ENCODE results near the gene PDCD6IP. TPM values are rescaled to one million over a fixed set of nuclear protein-coding genes. Genes with fewer than 3 reads are reported as not detected.
A peak's percentile ranks its signal among the peaks of the same experiment; 100 is the strongest.

Gene PDCD6IP
- total RNA-seq, 1 donor, result 258 TPM

DNA sequence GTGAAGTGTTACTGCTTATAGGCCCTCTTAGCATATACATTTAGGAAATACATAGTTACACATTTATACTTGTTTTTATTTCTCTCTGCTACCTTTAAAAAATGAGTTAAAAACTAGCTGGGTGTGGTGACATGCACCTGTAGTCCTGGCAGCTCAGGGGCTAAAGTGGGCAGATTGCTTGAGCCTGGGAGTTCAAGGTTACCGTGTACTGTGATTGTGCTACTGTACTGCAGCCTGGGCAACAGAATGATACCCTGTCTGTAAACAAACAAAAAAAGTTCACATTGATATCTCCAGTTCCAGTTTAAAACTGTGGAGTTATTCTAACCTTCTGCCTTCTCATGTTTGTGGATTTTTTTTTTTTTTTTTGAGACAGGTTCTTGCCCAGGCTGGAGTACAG lies 12.1 kb downstream of the PDCD6IP start:
- DNase-seq (ENCODE audit: low read depth), result no peak
- TF ChIP-seq, protein P1, sequence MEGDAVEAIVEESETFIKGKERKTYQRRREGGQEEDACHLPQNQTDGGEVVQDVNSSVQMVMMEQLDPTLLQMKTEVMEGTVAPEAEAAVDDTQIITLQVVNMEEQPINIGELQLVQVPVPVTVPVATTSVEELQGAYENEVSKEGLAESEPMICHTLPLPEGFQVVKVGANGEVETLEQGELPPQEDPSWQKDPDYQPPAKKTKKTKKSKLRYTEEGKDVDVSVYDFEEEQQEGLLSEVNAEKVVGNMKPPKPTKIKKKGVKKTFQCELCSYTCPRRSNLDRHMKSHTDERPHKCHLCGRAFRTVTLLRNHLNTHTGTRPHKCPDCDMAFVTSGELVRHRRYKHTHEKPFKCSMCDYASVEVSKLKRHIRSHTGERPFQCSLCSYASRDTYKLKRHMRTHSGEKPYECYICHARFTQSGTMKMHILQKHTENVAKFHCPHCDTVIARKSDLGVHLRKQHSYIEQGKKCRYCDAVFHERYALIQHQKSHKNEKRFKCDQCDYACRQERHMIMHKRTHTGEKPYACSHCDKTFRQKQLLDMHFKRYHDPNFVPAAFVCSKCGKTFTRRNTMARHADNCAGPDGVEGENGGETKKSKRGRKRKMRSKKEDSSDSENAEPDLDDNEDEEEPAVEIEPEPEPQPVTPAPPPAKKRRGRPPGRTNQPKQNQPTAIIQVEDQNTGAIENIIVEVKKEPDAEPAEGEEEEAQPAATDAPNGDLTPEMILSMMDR (IDR thresholded peaks at IDR 0.05; ENCODE audit: insufficient read depth, low read length), result no peak
- no peak overlapping the region for H3K4me3 ChIP-seq (ENCODE audit: low read depth, low read length)

DNA sequence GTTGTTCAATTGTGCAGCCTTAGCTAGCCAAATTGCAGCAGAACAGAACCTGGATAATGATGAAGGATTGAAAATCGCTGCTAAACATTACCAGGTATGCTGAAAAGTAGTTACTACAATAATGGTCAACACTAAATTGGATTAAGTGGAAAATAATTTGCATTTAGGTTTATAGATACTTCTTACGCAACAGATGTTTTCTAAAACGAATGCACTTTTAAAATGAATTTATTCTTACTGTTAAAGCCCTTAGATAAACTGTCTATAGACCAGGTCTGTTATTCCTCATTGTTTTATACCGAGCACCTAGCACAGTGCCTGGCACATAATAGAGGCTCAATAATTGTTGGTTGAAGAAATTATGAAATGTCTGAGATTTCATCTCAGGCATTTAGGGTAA lies 23.6 kb downstream of the PDCD6IP start:
- no peak overlapping the region for H3K4me3 ChIP-seq (ENCODE audit: low read depth, low read length)
- no peak for DNase-seq (ENCODE audit: low read depth)
- TF ChIP-seq, protein P1 (IDR thresholded peaks at IDR 0.05; ENCODE audit: insufficient read depth, low read length), result no peak

DNA sequence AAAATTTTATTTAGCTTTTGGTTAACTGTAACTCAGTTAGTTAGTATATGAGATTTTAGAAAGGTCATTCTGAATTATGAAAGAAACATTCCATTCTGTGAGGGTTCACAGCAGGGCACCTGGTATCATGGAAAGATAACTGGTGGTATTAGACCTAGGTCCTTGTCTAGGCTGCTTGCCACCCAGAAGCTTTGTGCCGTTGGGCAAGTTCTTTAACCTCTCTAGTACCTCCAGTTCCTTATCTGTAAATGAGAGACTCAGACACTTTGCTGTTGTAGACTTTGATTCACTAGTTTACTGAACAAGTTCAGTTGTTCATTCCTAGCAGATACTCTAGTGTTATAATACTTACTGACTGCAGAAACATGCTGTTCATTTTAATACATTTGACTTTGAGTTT lies 25.4 kb downstream of the PDCD6IP start:
- H3K4me3 ChIP-seq (ENCODE audit: low read depth, low read length), result no peak overlapping the region
- DNase-seq (ENCODE audit: low read depth), result no peak
- TF ChIP-seq, protein P1 (IDR thresholded peaks at IDR 0.05; ENCODE audit: insufficient read depth, low read length), result no peak

DNA sequence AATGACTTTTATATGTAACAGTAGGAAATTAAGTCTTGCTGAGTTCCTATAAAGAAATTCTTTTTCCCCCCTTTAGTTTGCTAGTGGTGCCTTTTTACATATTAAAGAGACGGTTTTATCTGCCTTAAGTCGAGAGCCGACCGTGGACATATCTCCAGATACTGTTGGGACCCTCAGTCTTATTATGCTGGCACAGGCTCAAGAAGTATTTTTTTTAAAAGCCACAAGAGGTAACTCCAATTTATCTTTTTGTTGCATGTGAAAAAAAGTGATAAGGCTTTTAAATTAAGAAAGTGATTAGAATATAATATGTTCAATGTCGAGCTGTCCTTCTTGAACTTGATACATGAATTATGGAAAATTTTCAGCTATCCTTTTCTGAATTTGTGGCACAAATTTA lies 26.7 kb downstream of the PDCD6IP start:
- no peak for DNase-seq (ENCODE audit: low read depth)
- TF ChIP-seq, protein P1 (IDR thresholded peaks at IDR 0.05; ENCODE audit: insufficient read depth, low read length), result no peak
- H3K4me3 ChIP-seq (ENCODE audit: low read depth, low read length), result no peak overlapping the region

DNA sequence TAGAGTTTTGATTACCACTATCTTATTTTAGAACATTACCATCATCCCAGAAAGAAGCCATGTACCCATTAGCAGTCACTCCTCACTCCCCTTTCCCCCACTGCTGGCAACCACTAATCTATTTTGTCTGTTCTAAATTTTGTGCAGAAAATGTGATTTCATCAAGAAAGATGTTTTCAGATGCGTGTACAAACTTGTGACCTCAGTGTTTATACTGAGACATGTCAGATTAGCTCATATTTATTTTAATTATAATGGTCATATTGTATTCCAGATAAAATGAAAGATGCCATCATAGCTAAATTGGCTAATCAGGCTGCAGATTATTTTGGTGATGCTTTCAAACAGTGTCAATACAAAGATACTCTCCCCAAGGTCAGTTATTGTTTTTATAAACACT lies 27.8 kb downstream of the PDCD6IP start:
- peak; percentile 29 for DNase-seq (ENCODE audit: low read depth)
- H3K4me3 ChIP-seq (ENCODE audit: low read depth, low read length), result no peak overlapping the region
- TF ChIP-seq, protein P1 (IDR thresholded peaks at IDR 0.05; ENCODE audit: insufficient read depth, low read length), result no peak

DNA sequence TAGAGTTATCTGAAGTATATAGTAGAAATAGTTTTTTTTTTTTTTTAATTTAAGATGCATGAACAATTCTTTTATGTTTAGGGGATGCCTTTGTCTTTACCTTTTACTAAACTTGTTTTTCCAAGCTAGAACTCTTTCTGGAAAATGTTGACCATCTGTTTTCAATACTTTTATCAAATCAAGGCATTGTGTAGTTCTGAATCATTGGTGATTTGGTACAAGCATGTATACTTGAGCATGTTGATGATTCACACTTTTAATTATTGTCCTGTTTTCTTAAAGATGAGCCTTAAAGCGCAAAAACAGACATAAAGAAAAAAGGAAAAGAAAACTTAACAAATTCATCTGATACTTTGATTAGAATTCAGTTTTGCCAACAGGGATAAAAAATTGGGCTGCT lies 28.3 kb downstream of the PDCD6IP start:
- peak; percentile 69 for DNase-seq (ENCODE audit: low read depth)
- TF ChIP-seq, protein P1 (IDR thresholded peaks at IDR 0.05; ENCODE audit: insufficient read depth, low read length), result no peak

DNA sequence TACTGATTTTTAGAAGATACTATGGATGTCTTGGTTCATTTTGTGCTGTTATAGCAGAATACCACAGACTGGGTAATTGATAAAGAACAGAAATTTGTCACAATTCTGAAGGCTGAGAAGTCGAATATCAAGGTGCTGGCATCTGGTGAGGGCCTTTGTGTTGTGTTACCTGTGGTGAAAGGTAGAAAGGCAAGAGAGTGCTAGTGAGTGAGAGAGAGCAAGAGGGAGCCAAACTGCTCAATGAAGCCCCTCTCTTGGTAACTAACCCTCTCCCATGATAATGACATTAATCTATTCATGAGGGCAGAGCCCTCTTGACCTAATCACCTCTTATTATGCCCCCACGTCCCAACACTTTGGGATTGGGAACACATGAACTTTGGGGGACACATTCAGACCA lies 31.3 kb downstream of the PDCD6IP start:
- H3K4me3 ChIP-seq (ENCODE audit: low read depth, low read length), result no peak overlapping the region
- DNase-seq (ENCODE audit: low read depth), result no peak
- TF ChIP-seq, protein P1 (IDR thresholded peaks at IDR 0.05; ENCODE audit: insufficient read depth, low read length), result no peak

More for the DNA sequence above, 28.3 kb downstream of the PDCD6IP start:
- no peak overlapping the region for H3K4me3 ChIP-seq (ENCODE audit: low read depth, low read length)
